Measurements from ENCODE around the gene AKAP17A. TPM values are rescaled to one million over a fixed set of nuclear protein-coding genes. Genes with fewer than 3 reads are reported as not detected.

Gene AKAP17A
- total and polyA plus RNA-seq, 4 donors: 5.2 to 49.1 (median 19.2) TPM

DNA sequence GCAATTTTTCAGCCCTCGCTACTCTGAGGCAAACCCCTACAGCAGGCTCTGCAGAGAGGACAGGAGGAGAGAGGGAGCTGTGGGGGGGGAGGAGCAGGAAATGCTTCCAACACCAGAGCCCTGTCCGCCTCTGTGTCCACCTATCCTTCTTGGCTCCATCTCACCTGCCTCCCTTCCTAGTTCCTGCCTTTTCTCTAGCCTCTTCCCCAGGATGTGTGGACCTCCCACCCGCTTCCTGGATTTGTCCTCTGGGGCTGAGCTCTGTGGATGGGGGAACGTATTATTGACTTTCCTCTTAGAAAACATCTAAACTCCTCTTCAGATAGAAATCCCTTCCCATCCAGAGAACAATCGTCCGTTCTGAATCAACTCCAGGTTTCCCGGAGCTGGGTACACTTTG is 37.8 kb downstream of the AKAP17A start:
- H3K4me3 ChIP-seq (ENCODE audit: low read depth in 1 of 3, low read length in 3 of 3): no peak overlapping the region
- no peaks in the 10 kb centered on the region for H3K27me3 ChIP-seq (ENCODE audit: control insufficient read depth in 4 of 4, insufficient read depth in 4 of 4, low read length in 3 of 4)
- TF ChIP-seq ATF3 (IDR thresholded peaks at IDR 0.05) (no peak), REST (IDR thresholded peaks at IDR 0.05) (no peak), ZBTB33 (IDR thresholded peaks at IDR 0.05) (no peak), GABPA (IDR thresholded peaks at IDR 0.05 in 1 of 2, conservative IDR thresholded peaks at IDR 0.05 in 1 of 2) (no peak), TAF1 (conservative IDR thresholded peaks at IDR 0.05) (no peak), RXRA (IDR thresholded peaks at IDR 0.05) (no peak), SP1 (IDR thresholded peaks at IDR 0.05) (no peak), NR2F2 (IDR thresholded peaks at IDR 0.05) (no peak), YY1 (IDR thresholded peaks at IDR 0.05) (no peak), EGR1 (IDR thresholded peaks at IDR 0.05; ENCODE audit: low read depth in 2 of 2) (no peak), FOXA2 (IDR thresholded peaks at IDR 0.05) (no peak), HNF4A (conservative IDR thresholded peaks at IDR 0.05) (no peak), HNF4G (IDR thresholded peaks at IDR 0.05) (no peak)
- TF ChIP-seq, protein P1, sequence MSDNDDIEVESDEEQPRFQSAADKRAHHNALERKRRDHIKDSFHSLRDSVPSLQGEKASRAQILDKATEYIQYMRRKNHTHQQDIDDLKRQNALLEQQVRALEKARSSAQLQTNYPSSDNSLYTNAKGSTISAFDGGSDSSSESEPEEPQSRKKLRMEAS (IDR thresholded peaks at IDR 0.05): no peak
- no peaks in the 10 kb centered on the region for H3K36me3 ChIP-seq (ENCODE audit: control insufficient read depth in 4 of 4, insufficient read depth in 3 of 4, low read depth in 1 of 4, low read length in 3 of 4)
- WGBS: 79% methylated on average over 7 of the region's 7 CpGs
- no peaks in the 10 kb centered on the region for H3K4me1 ChIP-seq (ENCODE audit: control insufficient read depth in 4 of 4, insufficient read depth in 4 of 4, low read length in 3 of 4)
- H3K27ac ChIP-seq (ENCODE audit: low read depth in 1 of 2, low read length in 2 of 2): no peak overlapping the region
- no peaks in the 10 kb centered on the region for H3K9me3 ChIP-seq (ENCODE audit: control insufficient read depth in 4 of 4, low read length in 3 of 4)
- no peak overlapping the region for H3K9ac ChIP-seq (ENCODE audit: low read depth in 1 of 2, low read length in 2 of 2)
- DNase-seq (ENCODE audit: low spot score): no peak

DNA sequence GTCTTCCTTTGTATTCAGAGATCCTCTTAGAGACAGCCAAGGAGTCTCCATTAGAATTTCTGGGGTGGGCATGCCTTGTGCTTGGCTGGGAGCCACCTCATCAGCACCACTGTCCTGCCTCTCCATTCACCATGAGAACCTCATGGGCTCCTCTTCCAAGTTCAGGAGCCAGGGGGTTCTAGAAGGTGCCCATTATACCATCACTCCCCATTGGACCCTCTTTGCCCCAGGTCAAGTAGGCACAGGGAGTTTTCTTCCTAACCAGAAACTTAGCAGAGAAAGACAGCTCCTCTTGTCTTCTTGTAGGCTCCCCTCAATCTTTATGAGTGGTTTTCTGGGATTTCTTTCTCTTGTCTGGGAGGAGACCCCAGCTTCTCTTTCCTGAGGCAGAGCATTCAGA is 54.6 kb downstream of the AKAP17A start:
- Histone ChIP-seq H3K27ac (ENCODE audit: low read depth in 1 of 2, low read length in 2 of 2) (no peak overlapping the region), H3K4me1 (ENCODE audit: control insufficient read depth in 4 of 4, insufficient read depth in 4 of 4, low read length in 3 of 4) (no peaks in the 10 kb centered on the region), H3K36me3 (ENCODE audit: control insufficient read depth in 4 of 4, insufficient read depth in 3 of 4, low read depth in 1 of 4, low read length in 3 of 4) (peaks cover 0 to 3% (median 0%) of the 10 kb centered on the region in 4 donors), H3K4me3 (ENCODE audit: low read depth in 1 of 3, low read length in 3 of 3) (peak overlapping the region in 1 of 3 donors; percentile 9), H3K9me3 (ENCODE audit: control insufficient read depth in 4 of 4, low read length in 3 of 4) (peaks cover 0 to 9% (median 6%) of the 10 kb centered on the region in 4 donors), H3K9ac (ENCODE audit: low read depth in 1 of 2, low read length in 2 of 2) (no peak overlapping the region), H3K27me3 (ENCODE audit: control insufficient read depth in 4 of 4, insufficient read depth in 4 of 4, low read length in 3 of 4) (no peaks in the 10 kb centered on the region)
- no peak for DNase-seq (ENCODE audit: low spot score)
- TF ChIP-seq EGR1 (IDR thresholded peaks at IDR 0.05; ENCODE audit: low read depth in 2 of 2): no peak
- no peak for TF ChIP-seq SP1 (IDR thresholded peaks at IDR 0.05)
- no peak for TF ChIP-seq JUND (IDR thresholded peaks at IDR 0.05)
- TF ChIP-seq GABPA (IDR thresholded peaks at IDR 0.05 in 1 of 2, conservative IDR thresholded peaks at IDR 0.05 in 1 of 2): no peak
- no peak for TF ChIP-seq RXRA (IDR thresholded peaks at IDR 0.05)
- no peak for TF ChIP-seq ZBTB33 (IDR thresholded peaks at IDR 0.05)
- TF ChIP-seq TAF1 (conservative IDR thresholded peaks at IDR 0.05): no peak
- TF ChIP-seq ATF3 (IDR thresholded peaks at IDR 0.05): no peak
